ENCODE measurements around the gene ST3GAL3.
"Not testable (repeated sequence)": the region's sequence is repeated elsewhere in the genome, so short reads cannot be mapped to it uniquely, and the experiment has no call there.

DNA sequence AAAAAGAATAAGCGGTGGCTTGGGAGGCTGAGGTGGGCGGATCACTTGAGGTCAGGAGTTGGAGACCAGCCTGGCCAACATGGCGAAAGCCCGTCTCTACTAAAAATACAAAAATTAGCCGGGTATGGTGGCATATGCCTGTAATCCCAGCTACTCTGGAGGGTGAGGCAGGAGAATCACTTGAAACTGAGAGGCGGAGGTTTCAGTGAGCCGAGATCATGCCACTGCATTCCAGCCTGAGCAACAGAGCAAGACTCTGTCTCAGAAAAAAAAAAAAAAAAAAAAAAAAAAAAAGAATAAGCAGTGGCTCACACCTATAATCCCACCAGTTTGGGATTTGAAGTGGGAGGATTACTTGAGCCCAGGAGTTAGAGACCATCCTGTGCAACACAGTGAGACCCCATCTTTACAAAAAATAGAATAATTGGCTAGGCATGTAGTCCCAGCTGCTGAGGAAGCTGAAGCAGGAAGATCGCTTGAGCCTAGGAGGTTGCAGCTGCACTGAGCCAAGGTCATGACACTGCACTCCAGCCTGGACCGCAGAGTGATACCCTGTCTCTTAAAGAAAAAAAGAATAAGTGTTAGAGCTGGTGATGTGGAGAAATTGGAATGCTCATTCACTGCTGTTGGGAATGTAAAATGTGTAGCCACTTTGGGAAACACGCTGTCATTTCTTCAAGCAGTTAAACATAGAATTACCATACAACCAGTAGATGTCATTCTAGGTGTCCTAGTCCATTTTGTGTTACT is 12.5 kb downstream of the ST3GAL3 start:
- TF ChIP-seq POLR2A (IDR thresholded peaks at IDR 0.05; ENCODE audit: low read depth, low read length); EZH2 (IDR thresholded peaks at IDR 0.05; ENCODE audit: borderline replicate concordance, low read depth, low read length, severe bottlenecking); POLR2AphosphoS5 (IDR thresholded peaks at IDR 0.05; ENCODE audit: insufficient read depth, low read depth, low read length); JUN (IDR thresholded peaks at IDR 0.05; ENCODE audit: borderline replicate concordance, insufficient read depth, insufficient read length, low read depth); FOS (IDR thresholded peaks at IDR 0.05; ENCODE audit: borderline replicate concordance, insufficient read depth, low read length); GATA2 (IDR thresholded peaks at IDR 0.05; ENCODE audit: insufficient read depth, insufficient read length, low read depth, low read length): not testable (repeated sequence)
- TF ChIP-seq, protein P1, sequence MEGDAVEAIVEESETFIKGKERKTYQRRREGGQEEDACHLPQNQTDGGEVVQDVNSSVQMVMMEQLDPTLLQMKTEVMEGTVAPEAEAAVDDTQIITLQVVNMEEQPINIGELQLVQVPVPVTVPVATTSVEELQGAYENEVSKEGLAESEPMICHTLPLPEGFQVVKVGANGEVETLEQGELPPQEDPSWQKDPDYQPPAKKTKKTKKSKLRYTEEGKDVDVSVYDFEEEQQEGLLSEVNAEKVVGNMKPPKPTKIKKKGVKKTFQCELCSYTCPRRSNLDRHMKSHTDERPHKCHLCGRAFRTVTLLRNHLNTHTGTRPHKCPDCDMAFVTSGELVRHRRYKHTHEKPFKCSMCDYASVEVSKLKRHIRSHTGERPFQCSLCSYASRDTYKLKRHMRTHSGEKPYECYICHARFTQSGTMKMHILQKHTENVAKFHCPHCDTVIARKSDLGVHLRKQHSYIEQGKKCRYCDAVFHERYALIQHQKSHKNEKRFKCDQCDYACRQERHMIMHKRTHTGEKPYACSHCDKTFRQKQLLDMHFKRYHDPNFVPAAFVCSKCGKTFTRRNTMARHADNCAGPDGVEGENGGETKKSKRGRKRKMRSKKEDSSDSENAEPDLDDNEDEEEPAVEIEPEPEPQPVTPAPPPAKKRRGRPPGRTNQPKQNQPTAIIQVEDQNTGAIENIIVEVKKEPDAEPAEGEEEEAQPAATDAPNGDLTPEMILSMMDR (IDR thresholded peaks at IDR 0.05; ENCODE audit: extremely low read depth in 1 of 2, insufficient read depth in 1 of 2, low read depth in 1 of 2, low read length in 2 of 2): not testable (repeated sequence)
- TF ChIP-seq, protein P2, sequence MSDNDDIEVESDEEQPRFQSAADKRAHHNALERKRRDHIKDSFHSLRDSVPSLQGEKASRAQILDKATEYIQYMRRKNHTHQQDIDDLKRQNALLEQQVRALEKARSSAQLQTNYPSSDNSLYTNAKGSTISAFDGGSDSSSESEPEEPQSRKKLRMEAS (IDR thresholded peaks at IDR 0.05; ENCODE audit: insufficient read depth, insufficient read length): not testable (repeated sequence)
